Measurements from ENCODE around the gene PIGV.

PIGV gene

DNA sequence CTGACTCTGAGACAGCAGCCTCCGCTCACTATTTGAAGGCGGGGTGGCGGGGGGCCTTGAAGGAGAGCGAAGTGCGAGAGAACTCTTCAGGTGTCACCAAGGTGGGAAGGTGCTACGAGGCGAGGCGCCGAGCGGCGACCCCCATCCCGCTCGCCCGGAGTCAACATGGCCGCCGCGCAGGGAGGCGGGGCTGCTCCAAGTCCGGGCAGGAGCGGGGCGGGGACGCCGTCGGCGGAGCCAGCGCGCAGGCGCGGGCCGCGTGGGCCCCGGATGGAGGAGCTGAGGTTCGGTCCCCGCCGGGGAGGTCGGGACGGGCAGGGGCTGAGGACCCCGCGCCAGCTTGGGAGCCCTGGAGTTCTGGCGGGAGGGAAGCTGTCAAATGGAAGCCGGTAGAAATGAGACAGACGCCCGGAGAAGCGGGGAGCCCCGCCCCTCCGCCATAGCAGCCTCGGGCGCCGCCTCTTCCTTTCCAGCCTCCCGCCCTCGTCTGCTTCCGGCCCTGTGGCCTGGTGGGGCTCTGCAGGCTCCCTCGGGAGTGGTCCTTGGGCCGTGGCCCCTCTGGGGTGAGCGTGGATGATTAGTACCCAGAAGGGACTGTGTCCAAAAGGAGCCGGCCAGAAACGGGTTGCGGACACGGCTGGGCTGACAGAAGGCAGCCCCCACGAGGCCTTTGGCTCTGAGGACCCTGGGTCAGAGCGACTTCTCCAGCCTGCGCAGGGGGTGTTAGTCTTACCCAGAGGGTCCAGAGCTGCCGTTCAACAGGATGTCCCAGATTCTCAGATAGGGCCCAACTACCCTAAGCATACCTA lies at the start of gene PIGV:
TSS of gene PIGV (plus strand) at position 245 of the 809 bp plus-strand sequence. CDS start 2,866 bp downstream, outside the sequence.
- peak within 1 kb of the TSS; percentile 87 for H3K4me3 Mint-ChIP-seq

GRCh38 chr1:26739329-26739914 lies 48.3 kb upstream of the PIGV start:
- H3K9me3 Mint-ChIP-seq = no peaks in the 10 kb centered on the region
- H3K4me1 Mint-ChIP-seq (ENCODE audit: low read depth) = peaks cover 72% of the 10 kb centered on the region
- peaks cover 59% of the 10 kb centered on the region for H3K36me3 Mint-ChIP-seq (ENCODE audit: low read depth)
- peak overlapping the region; percentile 61 for H3K27ac Mint-ChIP-seq
- peak overlapping the region; percentile 1 for H3K4me3 Mint-ChIP-seq
- H3K27me3 Mint-ChIP-seq = no peaks in the 10 kb centered on the region

More for the DNA sequence above, at the start of gene PIGV:
- no peaks in the 10 kb centered on the region for H3K9me3 Mint-ChIP-seq
- H3K4me1 Mint-ChIP-seq (ENCODE audit: low read depth) = peaks cover 87% of the 10 kb centered on the region
- H3K36me3 Mint-ChIP-seq (ENCODE audit: low read depth) = peaks cover 21% of the 10 kb centered on the region
- peak within 1 kb of the TSS; percentile 95 for H3K27ac Mint-ChIP-seq
- no peaks in the 10 kb centered on the region for H3K27me3 Mint-ChIP-seq

DNA sequence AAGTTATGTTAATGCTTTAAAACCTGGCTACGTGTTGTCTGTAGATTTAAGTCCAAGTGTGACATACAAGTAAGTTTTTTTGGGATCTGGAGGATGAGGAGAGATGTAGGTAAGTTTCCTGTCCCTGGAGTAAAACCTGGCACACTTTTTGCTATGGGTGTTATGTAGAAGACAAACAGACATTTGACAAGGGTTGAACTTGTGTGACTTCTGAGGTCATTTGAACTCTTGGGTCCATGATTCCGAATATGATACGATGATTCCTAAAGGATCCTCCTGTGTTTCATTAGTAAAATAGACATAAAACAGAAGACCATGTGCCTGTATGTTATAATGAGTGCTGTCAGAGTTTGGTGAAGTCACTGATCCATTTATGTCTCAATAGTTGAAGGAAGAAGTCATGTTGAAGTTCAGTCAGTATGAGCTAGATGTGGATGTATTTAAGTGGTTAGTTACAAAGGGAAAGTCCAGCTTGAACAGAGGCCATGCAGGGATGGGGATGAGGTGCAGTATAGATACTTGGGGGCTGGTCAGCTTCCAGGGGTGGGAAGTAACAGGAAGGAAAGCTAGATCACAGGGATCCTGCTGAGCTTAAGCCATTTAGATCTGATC lies 47.6 kb upstream of the PIGV start:
- Mint-ChIP-seq H3K4me1 (ENCODE audit: low read depth) (peaks cover 74% of the 10 kb centered on the region), H3K36me3 (ENCODE audit: low read depth) (peaks cover 59% of the 10 kb centered on the region), H3K27me3 (no peaks in the 10 kb centered on the region), H3K4me3 (peak overlapping the region; percentile 1), H3K27ac (peak overlapping the region; percentile 61), H3K9me3 (no peaks in the 10 kb centered on the region)

- H3K27me3 Mint-ChIP-seq = no peaks in the 10 kb centered on the region
- no peak overlapping the region for H3K4me3 Mint-ChIP-seq
- H3K27ac Mint-ChIP-seq = peak overlapping the region; percentile 78
- H3K9me3 Mint-ChIP-seq = no peaks in the 10 kb centered on the region
- peaks cover 58% of the 10 kb centered on the region for H3K36me3 Mint-ChIP-seq (ENCODE audit: low read depth)
- peaks cover 77% of the 10 kb centered on the region for H3K4me1 Mint-ChIP-seq (ENCODE audit: low read depth)
Observed at GRCh38 chr1:26740952-26741351, 46.8 kb upstream of the PIGV start.

DNA sequence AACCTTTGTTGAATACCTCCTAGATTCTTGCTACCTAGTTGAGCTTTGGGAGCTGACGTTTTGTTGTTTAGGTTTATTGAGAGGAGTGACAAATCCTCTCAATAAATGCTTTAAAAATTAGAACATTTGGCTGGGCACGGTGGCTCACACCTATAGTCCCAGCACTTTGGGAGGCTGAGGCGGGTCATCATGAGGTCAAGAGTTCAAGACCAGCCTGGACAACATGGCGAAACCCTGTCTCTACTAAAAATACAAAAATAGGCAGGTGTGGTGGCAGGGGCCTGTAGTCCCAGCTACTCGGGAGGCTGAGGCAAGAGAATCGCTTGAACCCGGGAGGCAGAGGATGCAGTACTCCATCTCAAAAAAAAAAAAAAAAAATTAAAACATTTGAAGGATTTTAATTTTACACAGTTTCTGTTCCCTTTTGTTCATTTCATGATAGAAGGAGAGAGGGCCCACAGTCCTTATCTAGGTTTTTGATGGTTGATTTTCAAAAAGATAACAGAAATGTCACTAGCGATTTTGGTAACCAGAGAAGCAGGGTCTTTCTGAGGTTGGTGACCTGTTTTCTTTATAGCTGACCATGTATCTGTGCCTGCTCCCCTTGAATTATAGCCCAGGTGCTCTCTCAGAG lies 44.2 kb upstream of the PIGV start:
- Mint-ChIP-seq H3K27ac (peak overlapping the region; percentile 97), H3K4me3 (peak overlapping the region; percentile 83), H3K4me1 (ENCODE audit: low read depth) (peaks cover 97% of the 10 kb centered on the region), H3K36me3 (ENCODE audit: low read depth) (peaks cover 67% of the 10 kb centered on the region), H3K9me3 (no peaks in the 10 kb centered on the region), H3K27me3 (no peaks in the 10 kb centered on the region)

DNA sequence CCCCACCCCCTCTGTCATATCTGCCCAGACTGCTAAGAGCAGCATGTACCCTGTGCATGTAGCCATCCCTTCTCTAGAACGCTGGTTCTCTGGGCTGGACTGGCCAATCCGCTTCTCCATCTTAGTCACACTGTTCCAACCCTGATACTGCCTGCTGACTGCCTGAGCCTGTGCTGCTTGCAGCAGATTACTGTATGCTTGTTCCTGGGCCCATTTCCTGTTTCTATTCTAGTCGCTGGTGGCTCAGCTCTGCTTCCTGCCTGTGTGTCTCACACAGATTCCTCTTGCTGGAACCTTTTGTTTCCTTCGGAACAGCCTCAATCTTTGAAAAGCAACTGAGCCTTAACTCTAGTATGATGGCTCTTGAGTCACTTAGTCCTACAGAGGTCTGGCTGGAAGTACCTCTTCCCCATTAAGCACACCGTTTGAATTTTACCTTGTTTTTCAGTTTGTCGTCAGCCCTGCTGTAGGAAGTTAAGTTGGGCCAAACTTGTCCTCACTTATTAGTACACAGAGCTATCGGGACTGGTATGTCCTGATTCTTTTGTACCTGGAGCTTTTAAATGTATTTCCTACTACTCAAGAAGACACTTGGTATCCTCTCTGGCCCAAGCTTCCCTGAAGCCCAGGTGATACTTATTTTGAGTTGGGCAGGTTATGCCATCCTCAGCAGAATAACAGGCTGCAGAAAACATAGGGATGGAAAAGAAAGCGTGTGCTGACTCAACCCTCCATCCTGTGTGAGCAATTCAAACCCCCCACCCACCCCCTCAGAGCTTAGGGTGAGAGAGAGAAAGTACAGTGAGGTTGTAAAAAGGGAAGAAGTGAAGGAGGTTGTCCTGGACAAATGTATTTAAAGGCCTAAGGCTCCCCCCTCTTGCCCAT lies 43.4 kb upstream of the PIGV start:
- Mint-ChIP-seq H3K27ac (peak overlapping the region; percentile 97), H3K4me1 (ENCODE audit: low read depth) (peaks cover 95% of the 10 kb centered on the region), H3K27me3 (no peaks in the 10 kb centered on the region), H3K4me3 (peak overlapping the region; percentile 83), H3K36me3 (ENCODE audit: low read depth) (peaks cover 72% of the 10 kb centered on the region), H3K9me3 (no peaks in the 10 kb centered on the region)

- Mint-ChIP-seq H3K4me3 (peak overlapping the region; percentile 83), H3K9me3 (no peaks in the 10 kb centered on the region), H3K27ac (peak overlapping the region; percentile 97), H3K4me1 (ENCODE audit: low read depth) (peaks cover 95% of the 10 kb centered on the region), H3K27me3 (no peaks in the 10 kb centered on the region), H3K36me3 (ENCODE audit: low read depth) (peaks cover 78% of the 10 kb centered on the region)
Observed at GRCh38 chr1:26745191-26745590, 42.6 kb upstream of the PIGV start.

- Mint-ChIP-seq H3K27ac (peak overlapping the region; percentile 80), H3K9me3 (no peaks in the 10 kb centered on the region), H3K36me3 (ENCODE audit: low read depth) (peaks cover 76% of the 10 kb centered on the region), H3K27me3 (no peaks in the 10 kb centered on the region), H3K4me3 (no peak overlapping the region), H3K4me1 (ENCODE audit: low read depth) (peaks cover 95% of the 10 kb centered on the region)
Observed at GRCh38 chr1:26747048-26747447, 40.7 kb upstream of the PIGV start.

GRCh38 chr1:26748351-26748750 lies 39.4 kb upstream of the PIGV start:
- peak overlapping the region; percentile 80 for H3K27ac Mint-ChIP-seq
- H3K4me1 Mint-ChIP-seq (ENCODE audit: low read depth) = peaks cover 95% of the 10 kb centered on the region
- H3K4me3 Mint-ChIP-seq = no peak overlapping the region
- H3K36me3 Mint-ChIP-seq (ENCODE audit: low read depth) = peaks cover 79% of the 10 kb centered on the region
- H3K9me3 Mint-ChIP-seq = no peaks in the 10 kb centered on the region
- no peaks in the 10 kb centered on the region for H3K27me3 Mint-ChIP-seq

GRCh38 chr1:26749458-26749857 lies 38.3 kb upstream of the PIGV start:
- Mint-ChIP-seq H3K4me3 (no peak overlapping the region), H3K9me3 (no peaks in the 10 kb centered on the region), H3K36me3 (ENCODE audit: low read depth) (peaks cover 81% of the 10 kb centered on the region), H3K27ac (peak overlapping the region; percentile 67), H3K4me1 (ENCODE audit: low read depth) (peaks cover 92% of the 10 kb centered on the region), H3K27me3 (no peaks in the 10 kb centered on the region)

DNA sequence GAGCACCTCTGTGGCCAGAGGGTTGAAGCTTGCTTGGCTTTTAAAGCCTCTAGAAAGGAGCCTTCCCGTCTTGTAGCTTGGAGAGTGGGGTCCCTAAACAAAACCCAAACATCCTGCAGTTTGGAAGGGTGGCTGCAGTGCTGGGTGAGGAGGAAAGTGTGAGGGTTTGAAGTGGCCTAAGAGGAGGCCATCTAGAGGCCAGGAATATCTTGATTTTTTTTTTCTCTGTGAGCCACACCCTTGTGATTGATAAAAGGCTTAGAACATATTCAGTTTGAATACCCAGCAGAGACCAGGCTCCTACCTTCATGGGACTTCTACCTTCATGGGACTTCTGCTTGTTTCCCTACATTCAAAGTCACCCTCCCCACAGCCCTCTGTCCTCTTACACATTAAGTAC lies 37.3 kb upstream of the PIGV start:
- Mint-ChIP-seq H3K4me1 (ENCODE audit: low read depth) (peaks cover 86% of the 10 kb centered on the region), H3K4me3 (no peak overlapping the region), H3K27ac (peak overlapping the region; percentile 67), H3K27me3 (no peaks in the 10 kb centered on the region), H3K9me3 (no peaks in the 10 kb centered on the region), H3K36me3 (ENCODE audit: low read depth) (peaks cover 78% of the 10 kb centered on the region)

GRCh38 chr1:26752519-26752918 lies 35.2 kb upstream of the PIGV start:
- peak overlapping the region; percentile 10 for H3K27ac Mint-ChIP-seq
- no peaks in the 10 kb centered on the region for H3K9me3 Mint-ChIP-seq
- H3K27me3 Mint-ChIP-seq = no peaks in the 10 kb centered on the region
- no peak overlapping the region for H3K4me3 Mint-ChIP-seq
- peaks cover 67% of the 10 kb centered on the region for H3K4me1 Mint-ChIP-seq (ENCODE audit: low read depth)
- H3K36me3 Mint-ChIP-seq (ENCODE audit: low read depth) = peaks cover 64% of the 10 kb centered on the region

GRCh38 chr1:26754086-26754874 lies 33.5 kb upstream of the PIGV start:
- H3K4me3 Mint-ChIP-seq = no peak overlapping the region
- H3K36me3 Mint-ChIP-seq (ENCODE audit: low read depth) = peaks cover 63% of the 10 kb centered on the region
- H3K27ac Mint-ChIP-seq = peak overlapping the region; percentile 49
- no peaks in the 10 kb centered on the region for H3K9me3 Mint-ChIP-seq
- no peaks in the 10 kb centered on the region for H3K27me3 Mint-ChIP-seq
- peaks cover 62% of the 10 kb centered on the region for H3K4me1 Mint-ChIP-seq (ENCODE audit: low read depth)

Measured in stimulated activated naive CD8-positive, alpha-beta T cell treated with anti-CD3 and anti-CD28 coated beads, Interleukin-15, Interleukin-2, amounts not matched to agents 100 ng/mL and 50 ng/mL, for 24 hours (primary cell).